SU-DHL-6 (cell line): ENCODE data around the gene ART1.

ENCODE experiments used
- CTCF ChIP-seq: fragments of 200-600 bp; sonication (generic); IDR thresholded peaks from one replicate; pipeline ENCODE4 v1.5.1; 2017; ENCODE audit warnings: antibody characterized with exemption, mild to moderate bottlenecking, low read length, moderate library complexity; ENCODE audit not compliant: insufficient read depth, poor library complexity, severe bottlenecking
- EZH2phosphoT487 ChIP-seq: fragments of 200-600 bp; sonication (generic), shearing (Covaris generic); conservative IDR thresholded peaks from 2 replicates; pipeline ENCODE4 v1.6.1; 2018; ENCODE audit warnings: mild to moderate bottlenecking, antibody characterized with exemption, low read length, moderate library complexity, mixed read lengths

GRCh38 chr11:3703383-3703782 is 58.5 kb downstream of the ART1 start:
- TF ChIP-seq CTCF (no peak), EZH2phosphoT487 (no peak)
